ENCODE measurements around the gene DOP1B. TPM values are rescaled to one million over a fixed set of nuclear protein-coding genes. Genes with fewer than 3 reads are reported as not detected.

DOP1B gene, protein sequence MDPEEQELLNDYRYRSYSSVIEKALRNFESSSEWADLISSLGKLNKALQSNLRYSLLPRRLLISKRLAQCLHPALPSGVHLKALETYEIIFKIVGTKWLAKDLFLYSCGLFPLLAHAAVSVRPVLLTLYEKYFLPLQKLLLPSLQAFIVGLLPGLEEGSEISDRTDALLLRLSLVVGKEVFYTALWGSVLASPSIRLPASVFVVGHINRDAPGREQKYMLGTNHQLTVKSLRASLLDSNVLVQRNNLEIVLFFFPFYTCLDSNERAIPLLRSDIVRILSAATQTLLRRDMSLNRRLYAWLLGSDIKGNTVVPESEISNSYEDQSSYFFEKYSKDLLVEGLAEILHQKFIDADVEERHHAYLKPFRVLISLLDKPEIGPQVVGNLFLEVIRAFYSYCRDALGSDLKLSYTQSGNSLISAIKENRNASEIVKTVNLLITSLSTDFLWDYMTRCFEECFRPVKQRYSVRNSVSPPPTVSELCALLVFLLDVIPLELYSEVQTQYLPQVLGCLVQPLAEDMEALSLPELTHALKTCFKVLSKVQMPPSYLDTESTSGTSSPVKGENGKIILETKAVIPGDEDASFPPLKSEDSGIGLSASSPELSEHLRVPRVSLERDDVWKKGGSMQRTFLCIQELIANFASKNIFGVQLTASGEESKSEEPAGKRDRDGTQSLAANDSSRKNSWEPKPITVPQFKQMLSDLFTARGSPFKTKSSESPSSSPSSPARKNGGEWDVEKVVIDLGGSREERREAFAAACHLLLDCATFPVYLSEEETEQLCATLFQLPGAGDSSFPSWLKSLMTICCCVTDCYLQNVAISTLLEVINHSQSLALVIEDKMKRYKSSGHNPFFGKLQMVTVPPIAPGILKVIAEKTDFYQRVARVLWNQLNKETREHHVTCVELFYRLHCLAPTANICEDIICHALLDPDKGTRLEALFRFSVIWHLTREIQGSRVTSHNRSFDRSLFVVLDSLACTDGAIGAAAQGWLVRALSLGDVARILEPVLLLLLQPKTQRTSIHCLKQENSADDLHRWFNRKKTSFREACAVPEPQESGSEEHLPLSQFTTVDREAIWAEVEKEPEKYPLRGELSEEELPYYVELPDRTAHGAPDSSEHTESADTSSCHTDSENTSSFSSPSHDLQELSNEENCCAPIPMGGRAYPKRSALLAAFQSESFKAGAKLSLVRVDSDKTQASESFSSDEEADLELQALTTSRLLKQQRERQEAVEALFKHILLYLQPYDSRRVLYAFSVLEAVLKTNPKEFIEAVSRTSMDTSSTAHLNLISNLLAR (N-terminal part only)
- 4.4 and 5.2 TPM in 2 replicates for polyA plus RNA-seq

DNA sequence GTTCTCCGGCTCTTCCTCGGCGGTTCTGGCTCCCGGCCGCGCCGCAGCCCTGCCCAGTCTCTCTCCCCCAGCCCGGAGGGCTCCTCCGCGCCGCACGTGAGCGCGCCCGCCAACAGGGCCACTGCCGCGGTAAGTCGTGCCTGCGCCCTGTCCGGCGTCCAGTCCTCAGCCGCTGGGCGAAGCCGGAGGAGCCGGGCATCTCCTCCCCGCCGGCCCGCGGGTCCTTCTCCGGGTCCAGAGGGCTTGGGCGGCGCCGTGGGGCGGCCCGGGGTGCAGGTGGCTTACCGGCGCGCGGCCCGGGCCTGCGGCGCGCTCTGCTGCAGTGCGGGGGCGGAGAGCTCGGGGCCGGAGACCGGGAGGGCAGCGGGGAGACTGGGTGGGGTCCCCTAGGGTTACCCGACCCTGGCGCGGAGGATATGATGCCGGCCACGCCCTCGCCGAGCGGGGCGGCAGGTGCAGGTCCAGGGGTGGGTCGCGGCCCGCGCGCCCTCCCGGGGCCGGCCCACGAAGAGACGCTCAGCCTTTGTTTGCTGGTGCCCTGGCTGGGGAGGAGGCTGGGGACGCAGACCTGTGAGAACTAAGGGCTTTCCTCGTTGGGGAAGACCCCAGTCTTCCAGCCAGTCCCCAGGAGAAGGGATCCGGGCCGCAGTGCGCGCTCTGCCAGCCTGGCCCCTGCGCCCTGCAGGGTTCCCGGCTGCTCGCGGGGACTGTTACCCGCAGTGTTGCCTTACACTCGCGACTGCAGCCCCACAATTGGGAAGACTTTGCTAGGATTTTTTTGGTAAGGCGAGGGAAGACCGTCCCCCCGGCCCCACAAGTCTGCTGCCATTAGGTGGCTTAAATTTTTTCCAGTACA, at the start of gene DOP1B:
DOP1B (plus strand) TSS at position 10 of the 856 bp plus-strand sequence. CDS start 7,910 bp downstream, outside the sequence.

GRCh38 chr21:36134803-36135390, 21.7 kb upstream of the DOP1B start, which contains the start of gene CBR3:
Gene CBR3, plus strand, starts transcription at chr21:36135079. Its CDS starts 114 bp downstream, at chr21:36135193.

Other genes starting within 250 kb of the DOP1B start
- gene SETD4, start 96.3 kb upstream of the DOP1B start, polyA plus RNA-seq, result 20.9 and 30.9 TPM in 2 replicates
- 48.0 and 56.2 TPM in 2 replicates for gene CBR1, start 86.8 kb upstream of the DOP1B start, polyA plus RNA-seq
- 1.2 and 2.6 TPM in 2 replicates for gene CBR3, start 21.7 kb upstream of the DOP1B start, polyA plus RNA-seq
- gene MORC3, start 163.4 kb downstream of the DOP1B start, polyA plus RNA-seq, result 20.4 and 33.9 TPM in 2 replicates
- gene CHAF1B, start 228.6 kb downstream of the DOP1B start, polyA plus RNA-seq, result 0.10 and 2.4 TPM in 2 replicates